H7 (cell line): ENCODE data around the gene CCDC85C. TPM values are rescaled to one million over a fixed set of nuclear protein-coding genes. Genes with fewer than 3 reads are reported as not detected.

Source experiments
- DNase-seq: peaks from one replicate; pipeline ENCODE4 v3.0.0; 2012
- H3K27me3 ChIP-seq: 2 replicates; pipeline ENCODE4 v1.6.0; 2011; ENCODE audit warnings: mild to moderate bottlenecking, low read length; ENCODE audit not compliant: control insufficient read depth, insufficient read depth
- H3K36me3 ChIP-seq: replicated peaks from 2 replicates; pipeline ENCODE4 v1.5.1; 2011; ENCODE audit warnings: low read length; ENCODE audit not compliant: control insufficient read depth, insufficient read depth
- H3K4me3 ChIP-seq: 2 replicates; pipeline ENCODE4 v1.5.1; 2011; ENCODE audit warnings: low read depth, mild to moderate bottlenecking, control low read depth, low read length, moderate library complexity; ENCODE audit not compliant: insufficient read depth
- total RNA-seq: library from RNA; depleted of rRNA; stranded (reverse); fragments of >200 nt; shearing (Covaris generic); gene quantifications from 2 replicates; pipeline ENCODE4 v1.2.3, GENCODE V29; 2014

CCDC85C gene
- total RNA-seq, 1 experiment from 2014 or later: 50.2 TPM

DNA sequence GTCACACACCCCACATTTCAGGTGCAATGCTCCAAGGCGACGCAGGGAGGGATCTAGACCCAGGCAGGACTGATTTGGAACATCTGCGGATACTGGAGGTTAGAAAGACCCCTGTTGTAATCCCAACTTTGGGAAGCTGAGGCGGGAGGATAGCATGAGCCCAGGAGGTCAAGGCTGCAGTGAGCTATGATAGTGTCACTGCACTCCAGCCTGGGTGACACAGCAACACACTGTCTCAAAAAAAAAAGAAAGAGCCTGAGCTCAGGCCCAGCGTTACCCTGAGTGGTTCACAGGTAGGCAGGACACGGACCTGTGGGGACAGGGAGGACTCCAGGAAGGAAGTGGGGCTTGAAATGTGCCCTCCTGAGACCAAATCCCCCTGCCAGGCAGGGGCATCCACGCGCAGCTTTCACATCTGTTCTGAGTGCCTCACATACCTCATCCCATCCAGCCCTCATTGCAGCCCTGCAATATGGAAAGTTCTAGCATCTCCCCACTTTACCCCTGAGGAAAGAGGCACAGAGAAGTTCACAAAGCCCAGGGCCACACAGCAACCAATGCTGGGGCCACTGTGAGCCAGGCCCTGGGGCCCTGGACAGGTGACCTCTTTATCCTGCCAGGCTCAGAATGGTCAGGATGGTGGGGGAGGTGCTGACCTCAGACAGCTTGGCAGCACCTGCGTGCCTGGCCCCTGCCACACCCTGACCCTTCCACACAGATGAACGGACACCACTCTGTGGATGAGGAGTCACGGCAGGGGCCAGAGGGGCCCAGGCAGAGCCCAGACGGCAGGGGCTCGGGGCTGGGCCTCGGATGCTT is 34.1 kb downstream of the CCDC85C start:
- no peaks in the 10 kb centered on the region for H3K36me3 ChIP-seq
- no peak overlapping the region for H3K4me3 ChIP-seq
- DNase-seq: no peak
- no peaks in the 10 kb centered on the region for H3K27me3 ChIP-seq

- Histone ChIP-seq H3K27me3 (no peaks in the 10 kb centered on the region), H3K4me3 (no peak overlapping the region), H3K36me3 (no peaks in the 10 kb centered on the region)
- no peak for DNase-seq
These were observed 35.1 kb downstream of the CCDC85C start for GRCh38 chr14:99568567-99569560.

DNA sequence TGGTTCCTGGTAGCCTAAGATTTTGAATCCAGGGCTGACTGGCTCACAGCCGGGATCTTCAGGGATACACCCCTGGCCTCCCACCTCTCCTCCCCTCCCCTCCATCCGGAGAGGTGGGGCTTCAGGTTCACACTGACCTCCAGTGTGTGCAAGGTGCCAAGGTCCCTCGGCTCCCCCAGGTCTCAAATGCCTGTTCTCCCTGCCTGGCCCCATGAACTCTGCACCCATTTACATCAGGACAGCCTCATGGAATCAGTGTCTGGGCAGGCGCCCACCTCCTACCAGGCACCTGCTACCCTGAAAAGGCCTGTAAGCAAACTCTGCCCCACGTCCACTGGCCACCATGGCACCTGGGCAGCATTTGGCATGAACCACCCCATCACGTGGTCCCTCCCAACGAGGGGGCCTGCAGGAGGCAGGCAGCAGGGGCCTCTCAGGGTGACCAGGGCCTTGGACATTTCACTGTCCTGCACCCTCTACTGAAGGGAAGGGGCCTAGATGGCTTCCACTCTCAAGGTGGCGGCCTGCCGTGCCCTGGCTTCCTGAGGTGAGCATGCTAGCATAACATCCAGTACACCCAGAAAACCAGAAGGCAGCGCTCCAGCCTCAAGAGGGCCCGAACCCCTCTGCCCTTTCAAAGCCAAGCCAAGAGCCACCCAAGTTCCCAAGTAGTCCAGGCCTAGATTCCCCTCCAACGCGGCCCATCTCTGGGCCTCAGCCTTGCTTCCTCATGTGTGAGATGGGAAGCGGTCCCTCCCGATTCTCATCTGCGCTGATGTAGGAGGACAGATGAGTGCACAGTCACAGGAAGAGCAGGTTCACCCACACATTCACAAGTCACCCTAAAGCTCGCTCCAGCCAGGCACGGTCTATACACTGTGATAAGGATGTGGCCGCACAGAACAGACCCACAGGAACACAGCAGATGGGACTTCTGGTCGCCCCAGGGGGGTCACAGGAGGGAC is 37.3 kb downstream of the CCDC85C start:
- Histone ChIP-seq H3K4me3 (no peak overlapping the region), H3K36me3 (no peaks in the 10 kb centered on the region), H3K27me3 (no peaks in the 10 kb centered on the region)
- DNase-seq: no peak

DNA sequence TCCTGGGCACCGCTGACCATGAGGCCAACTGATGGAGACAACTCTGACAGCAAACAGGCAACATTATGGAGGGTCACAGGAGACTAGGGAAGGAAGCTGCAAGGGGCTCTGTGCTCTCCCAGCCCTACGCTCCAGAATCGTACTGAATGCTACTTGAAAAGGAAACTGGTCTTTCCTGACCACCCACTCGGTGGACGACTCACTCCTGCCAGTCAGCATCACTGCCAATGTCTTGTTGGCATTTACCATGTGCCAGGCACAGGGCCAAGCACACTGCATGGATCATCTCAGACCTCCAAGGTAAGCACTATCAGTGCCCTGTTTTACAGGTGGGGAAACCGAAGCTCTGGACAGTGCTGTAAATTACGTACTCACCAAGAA is 38.0 kb downstream of the CCDC85C start:
- no peaks in the 10 kb centered on the region for H3K36me3 ChIP-seq
- no peak overlapping the region for H3K4me3 ChIP-seq
- no peak for DNase-seq
- H3K27me3 ChIP-seq: no peaks in the 10 kb centered on the region

DNA sequence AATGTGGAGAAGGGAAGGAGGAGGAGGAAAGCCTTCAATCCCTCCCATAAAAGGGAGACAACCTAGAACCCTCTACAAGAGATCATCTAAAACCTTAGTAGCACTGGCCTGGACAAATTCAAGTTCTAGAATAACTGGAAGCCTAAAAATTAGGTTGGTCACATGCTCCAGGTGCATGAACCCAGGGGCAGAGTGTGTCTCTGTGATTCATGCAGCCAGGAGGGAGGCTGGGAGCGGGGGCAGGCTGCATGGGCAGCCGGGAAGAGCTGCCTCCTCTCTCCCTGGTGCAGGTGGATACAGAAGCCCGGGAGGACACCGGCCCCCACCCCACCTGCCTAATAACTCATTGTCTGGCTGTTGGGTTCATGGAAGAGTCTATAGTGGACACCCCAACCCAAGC is 38.6 kb downstream of the CCDC85C start:
- Histone ChIP-seq H3K36me3 (no peaks in the 10 kb centered on the region), H3K27me3 (no peaks in the 10 kb centered on the region), H3K4me3 (no peak overlapping the region)
- no peak for DNase-seq

DNA sequence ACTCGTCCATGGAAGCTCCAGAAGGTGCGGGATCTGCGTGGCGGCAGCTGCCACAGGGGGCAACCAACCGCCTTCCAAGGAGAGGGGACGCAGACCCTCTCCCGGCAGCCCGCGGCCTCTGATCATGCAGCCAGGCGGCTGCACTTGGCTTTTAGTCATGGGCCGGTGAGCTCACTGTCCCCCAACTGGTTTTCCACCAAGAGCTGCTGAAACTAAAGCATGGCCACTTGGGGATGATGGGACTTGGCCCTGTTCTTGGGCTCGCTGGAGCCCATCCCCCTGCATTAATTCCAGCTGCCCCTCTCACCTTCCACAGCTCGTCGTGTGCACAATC is 39.1 kb downstream of the CCDC85C start:
- Histone ChIP-seq H3K27me3 (no peaks in the 10 kb centered on the region), H3K36me3 (no peaks in the 10 kb centered on the region), H3K4me3 (no peak overlapping the region)
- no peak for DNase-seq

GRCh38 chr14:99564256-99564925 is 39.6 kb downstream of the CCDC85C start:
- no peaks in the 10 kb centered on the region for H3K36me3 ChIP-seq
- no peaks in the 10 kb centered on the region for H3K27me3 ChIP-seq
- H3K4me3 ChIP-seq: no peak overlapping the region
- no peak for DNase-seq

DNA sequence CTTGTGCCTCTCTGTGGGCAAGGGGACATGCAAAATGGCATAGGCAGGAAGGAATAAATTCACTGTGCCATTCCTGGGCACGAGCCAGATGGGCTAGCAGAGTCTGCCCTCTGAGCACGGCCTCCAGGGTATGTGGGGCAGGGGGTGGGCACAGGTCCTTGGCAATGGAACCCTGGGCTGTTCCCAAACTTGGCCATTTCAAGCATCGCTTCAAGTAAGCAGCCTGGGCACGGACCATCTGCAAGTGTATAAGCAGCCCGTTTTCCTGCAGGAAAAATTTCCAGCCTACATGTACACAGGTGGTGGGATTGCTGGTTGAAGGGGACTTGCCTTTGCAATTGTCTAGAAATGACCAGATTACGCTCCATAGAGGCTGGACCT is 40.3 kb downstream of the CCDC85C start:
- Histone ChIP-seq H3K27me3 (no peaks in the 10 kb centered on the region), H3K4me3 (no peak overlapping the region), H3K36me3 (no peaks in the 10 kb centered on the region)
- DNase-seq: no peak

- Histone ChIP-seq H3K4me3 (no peak overlapping the region), H3K27me3 (no peaks in the 10 kb centered on the region), H3K36me3 (no peaks in the 10 kb centered on the region)
- peak; percentile 94 for DNase-seq
These were observed 40.9 kb downstream of the CCDC85C start for GRCh38 chr14:99562856-99563748.

DNA sequence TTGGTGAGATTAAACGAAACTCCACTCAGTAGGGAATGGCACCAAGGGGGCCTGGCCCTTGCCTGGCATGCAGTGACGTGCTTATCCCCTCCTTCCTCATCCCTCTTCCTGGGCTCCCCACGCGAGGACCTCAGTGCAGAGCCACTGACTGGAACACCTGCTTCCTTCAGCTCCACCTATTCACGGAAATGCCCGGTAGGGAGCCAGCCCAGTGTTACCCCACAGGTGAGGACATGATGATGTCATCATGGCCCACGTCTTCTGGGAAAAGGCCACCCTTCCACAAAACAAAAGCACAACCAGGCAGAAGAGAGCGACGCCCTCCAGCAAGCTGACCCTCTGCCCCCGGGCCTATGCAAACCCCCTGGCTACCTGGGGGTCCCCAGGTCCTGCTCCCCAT is 42.1 kb downstream of the CCDC85C start:
- Histone ChIP-seq H3K4me3 (no peak overlapping the region), H3K27me3 (no peaks in the 10 kb centered on the region), H3K36me3 (no peaks in the 10 kb centered on the region)
- DNase-seq: no peak

GRCh38 chr14:99560922-99561683 is 42.9 kb downstream of the CCDC85C start:
- no peaks in the 10 kb centered on the region for H3K36me3 ChIP-seq
- no peak overlapping the region for H3K4me3 ChIP-seq
- no peaks in the 10 kb centered on the region for H3K27me3 ChIP-seq
- DNase-seq: no peak

DNA sequence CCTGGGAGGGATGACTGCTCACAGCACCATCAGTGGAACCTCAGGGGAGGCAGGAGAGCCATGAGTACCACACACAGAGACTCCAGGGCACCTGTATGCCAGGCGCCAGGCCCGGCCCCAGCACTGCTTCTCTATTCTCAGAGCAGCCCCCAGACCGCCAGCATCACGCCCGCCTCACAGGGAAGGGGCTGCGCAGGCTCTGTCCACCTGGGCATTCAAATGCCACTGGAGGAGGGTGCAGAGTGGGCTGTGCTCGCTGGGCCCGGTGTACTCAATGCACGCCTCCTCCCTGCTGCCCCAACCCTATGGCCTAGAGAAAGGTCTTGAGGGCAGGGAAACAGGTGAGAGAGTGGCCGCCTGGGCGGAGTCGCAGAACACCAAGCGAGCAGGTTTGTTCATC is 43.6 kb downstream of the CCDC85C start:
- Histone ChIP-seq H3K36me3 (no peaks in the 10 kb centered on the region), H3K4me3 (no peak overlapping the region), H3K27me3 (no peaks in the 10 kb centered on the region)
- DNase-seq: no peak
